Tibial nerve (tissue), 4 donors: ENCODE data around the gene TAF11L13. TPM values are rescaled to one million over a fixed set of nuclear protein-coding genes. Genes with fewer than 3 reads are reported as not detected.
"Not testable (repeated sequence)": the region's sequence is repeated elsewhere in the genome, so short reads cannot be mapped to it uniquely, and the experiment has no call there.

Experiments
- DNase-seq, 2 donors: peaks; one replicate each; pipeline ENCODE4 v3.0.0-alpha.2; 2019; ENCODE audit warnings: low spot score in 2 of 2
- H3K27ac ChIP-seq, 4 donors: fragments of 200-600 bp; sonication (generic) in 3 of 4; one replicate each; pipeline ENCODE4 v1.5.1; 2017 to 2019; ENCODE audit warnings: mild to moderate bottlenecking in 1 of 4
- H3K27me3 ChIP-seq, 2 donors: fragments of 200-600 bp; sonication (generic) in 1 of 2; one replicate each; pipeline versions ENCODE4 v1.5.1 to v1.6.0; 2017 to 2019
- H3K36me3 ChIP-seq, 3 donors: fragments of 200-600 bp; sonication (generic); one replicate each; pipeline ENCODE4 v1.5.1; 2018 to 2019
- H3K4me1 ChIP-seq, 4 donors: fragments of 200-600 bp; sonication (generic) in 3 of 4; one replicate each; pipeline ENCODE4 v1.5.1; 2017 to 2019
- H3K4me3 ChIP-seq, 4 donors: fragments of 200-600 bp; sonication (generic) in 3 of 4; one replicate each; pipeline ENCODE4 v1.5.1; 2017 to 2019; ENCODE audit warnings: mild to moderate bottlenecking in 1 of 4, moderate library complexity in 1 of 4
- H3K9me3 ChIP-seq, 4 donors: fragments of 200-600 bp; sonication (generic) in 3 of 4; one replicate each; pipeline ENCODE4 v1.5.1; 2017 to 2019
- CTCF ChIP-seq, 5 experiments: fragments of 200-600 bp in 3 of 5; fragments of 450-650 bp in 2 of 5; sonication (generic) in 3 of 5; IDR thresholded peaks; one replicate each; pipeline ENCODE4 v1.5.1; 2016 to 2019; ENCODE audit warnings: antibody characterized with exemption in 5 of 5, mild to moderate bottlenecking in 3 of 5, moderate library complexity in 2 of 5
- EP300 ChIP-seq, 2 donors: sonication (generic); formaldehyde crosslinking; IDR thresholded peaks; one replicate each; pipeline ENCODE4 v1.6.1; 2017; ENCODE audit warnings: antibody characterized with exemption in 2 of 2, mild to moderate bottlenecking in 1 of 2
- POLR2A ChIP-seq, 2 donors: fragments of 450-650 bp; IDR thresholded peaks; one replicate each; pipeline ENCODE4 v1.6.1; 2017; ENCODE audit warnings: antibody characterized with exemption in 2 of 2, mild to moderate bottlenecking in 2 of 2, moderate library complexity in 2 of 2
- WGBS, 2 donors: methylation state at CpG; one replicate each; pipeline ENCODE4 v1.1.5; 2018; 5-methylcytosine and 5-hydroxymethylcytosine counted together
- total RNA-seq, 4 donors: library from RNA; depleted of rRNA; stranded (reverse); fragments of >200 nt; gene quantifications; one replicate each; pipeline ENCODE4 v1.1.0, GENCODE V29; 2016

The TAF11L13 gene
- not detected for total RNA-seq

DNA sequence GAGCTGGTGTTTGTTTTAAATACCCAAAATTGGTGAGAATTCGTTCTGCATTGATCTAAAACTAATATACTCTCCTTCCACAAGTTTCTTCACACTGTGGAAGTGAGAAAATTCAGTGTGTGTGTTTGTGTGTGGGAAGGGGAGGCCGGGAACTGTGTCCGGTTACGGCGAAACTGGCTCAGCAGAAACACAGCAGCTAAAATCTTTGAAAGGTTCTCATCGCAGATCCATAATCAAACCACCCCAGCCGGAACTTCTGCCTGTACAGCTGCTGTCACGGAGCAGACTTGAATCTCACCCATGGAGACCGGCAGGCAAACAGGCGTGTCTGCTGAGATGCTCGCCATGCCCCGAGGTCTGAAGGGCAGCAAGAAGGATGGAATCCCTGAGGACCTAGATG, at the start of gene TAF11L13:
Gene TAF11L13 (plus strand): TSS at position 301 of the 400 bp plus-strand sequence.
- H3K9me3 ChIP-seq, H3K4me1 ChIP-seq, H3K27me3 ChIP-seq, H3K36me3 ChIP-seq, H3K4me3 ChIP-seq, DNase-seq, H3K27ac ChIP-seq: not testable (repeated sequence)
- WGBS, 2 donors = 88% methylated on average over 8 of the region's 12 CpGs

GRCh38 chr5:17585658-17586057, 46.2 kb upstream of the TAF11L13 start, which contains the start of gene TAF11L7:
TSS of gene TAF11L7 (minus strand) at chr5:17585758.
- not testable (repeated sequence) for H3K27me3 ChIP-seq, H3K27ac ChIP-seq, H3K36me3 ChIP-seq, DNase-seq, H3K4me1 ChIP-seq, H3K4me3 ChIP-seq, H3K9me3 ChIP-seq
- no CpG with 5 or more reads among the region's 16 CpGs for WGBS, 2 donors

DNA sequence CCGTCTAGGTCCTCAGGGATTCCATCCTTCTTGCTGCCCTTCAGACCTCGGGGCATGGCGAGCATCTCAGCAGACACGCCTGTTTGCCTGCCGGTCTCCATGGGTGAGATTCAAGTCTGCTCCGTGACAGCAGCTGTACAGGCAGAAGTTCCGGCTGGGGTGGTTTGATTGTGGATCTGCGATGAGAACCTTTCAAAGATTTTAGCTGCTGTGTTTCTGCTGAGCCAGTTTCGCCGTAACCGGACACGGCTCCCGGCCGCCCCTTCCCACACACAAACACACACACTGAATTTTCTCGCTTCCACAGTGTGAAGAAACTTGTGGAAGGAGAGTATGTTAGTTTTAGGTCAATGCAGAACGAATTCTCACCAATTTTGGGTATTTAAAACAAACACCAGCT, 41.0 kb upstream of the TAF11L13 start, which contains the start of gene TAF11L8:
Gene TAF11L8 (minus strand): TSS at position 101 of the 400 bp plus-strand sequence.
- not testable (repeated sequence) for H3K9me3 ChIP-seq, H3K27ac ChIP-seq, DNase-seq, H3K27me3 ChIP-seq, H3K4me3 ChIP-seq, H3K36me3 ChIP-seq, H3K4me1 ChIP-seq
- WGBS, 2 donors = no CpG with 5 or more reads among the region's 16 CpGs

DNA sequence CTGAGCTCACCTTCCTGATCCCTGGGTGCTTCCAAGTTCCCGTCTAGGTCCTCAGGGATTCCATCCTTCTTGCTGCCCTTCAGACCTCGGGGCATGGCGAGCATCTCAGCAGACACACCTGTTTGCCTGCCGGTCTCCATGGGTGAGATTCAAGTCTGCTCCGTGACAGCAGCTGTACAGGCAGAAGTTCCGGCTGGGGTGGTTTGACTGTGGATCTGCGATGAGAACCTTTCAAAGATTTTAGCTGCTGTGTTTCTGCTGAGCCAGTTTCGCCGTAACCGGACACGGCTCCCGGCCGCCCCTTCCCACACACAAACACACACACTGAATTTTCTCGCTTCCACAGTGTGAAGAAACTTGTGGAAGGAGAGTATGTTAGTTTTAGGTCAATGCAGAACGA, 37.6 kb upstream of the TAF11L13 start, which contains the start of gene TAF11L9:
Gene TAF11L9 (minus strand): TSS at position 140 of the 400 bp plus-strand sequence.
- not testable (repeated sequence) for H3K36me3 ChIP-seq, H3K27ac ChIP-seq, H3K9me3 ChIP-seq, H3K4me3 ChIP-seq, DNase-seq, H3K4me1 ChIP-seq, H3K27me3 ChIP-seq
- 91 to 96% methylated on average over 13 of the region's 15 CpGs for WGBS, 2 donors

DNA sequence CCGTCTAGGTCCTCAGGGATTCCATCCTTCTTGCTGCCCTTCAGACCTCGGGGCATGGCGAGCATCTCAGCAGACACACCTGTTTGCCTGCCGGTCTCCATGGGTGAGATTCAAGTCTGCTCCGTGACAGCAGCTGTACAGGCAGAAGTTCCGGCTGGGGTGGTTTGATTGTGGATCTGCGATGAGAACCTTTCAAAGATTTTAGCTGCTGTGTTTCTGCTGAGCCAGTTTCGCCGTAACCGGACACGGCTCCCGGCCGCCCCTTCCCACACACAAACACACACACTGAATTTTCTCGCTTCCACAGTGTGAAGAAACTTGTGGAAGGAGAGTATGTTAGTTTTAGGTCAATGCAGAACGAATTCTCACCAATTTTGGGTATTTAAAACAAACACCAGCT, 34.2 kb upstream of the TAF11L13 start, which contains the start of gene TAF11L10:
Gene TAF11L10 (minus strand): TSS at position 101 of the 400 bp plus-strand sequence.
- H3K4me1 ChIP-seq, H3K36me3 ChIP-seq, H3K9me3 ChIP-seq, H3K27me3 ChIP-seq, H3K4me3 ChIP-seq, H3K27ac ChIP-seq, DNase-seq: not testable (repeated sequence)
- WGBS, 2 donors = no CpG with 5 or more reads among the region's 15 CpGs

GRCh38 chr5:17603880-17604279, 28.0 kb upstream of the TAF11L13 start, which contains the start of gene TAF11L11:
TSS of gene TAF11L11 (plus strand) at chr5:17604183.
- not testable (repeated sequence) for H3K4me3 ChIP-seq, H3K4me1 ChIP-seq, H3K9me3 ChIP-seq, H3K27me3 ChIP-seq, DNase-seq, H3K27ac ChIP-seq, H3K36me3 ChIP-seq
- 57 to 60% methylated on average over 6 of the region's 6 CpGs for WGBS, 2 donors

DNA sequence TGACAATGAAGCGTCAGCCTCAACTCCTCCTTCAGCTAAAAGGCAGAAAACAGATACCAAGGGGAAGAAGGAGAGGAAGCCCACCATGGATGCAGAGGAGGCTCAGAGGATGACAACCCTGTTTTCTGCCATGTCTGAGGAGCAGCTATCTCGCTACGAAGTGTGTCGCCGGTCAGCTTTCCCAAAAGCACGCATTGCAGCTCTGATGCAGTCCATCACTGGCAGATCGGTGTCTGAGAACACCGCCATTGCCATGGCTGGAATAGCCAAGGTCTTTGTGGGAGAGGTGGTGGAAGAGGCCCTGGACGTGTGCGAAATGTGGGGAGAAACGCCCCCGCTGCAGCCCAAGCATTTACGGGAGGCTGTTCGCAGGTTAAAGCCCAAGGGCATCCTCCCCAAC, 26.9 kb upstream of the TAF11L13 start:
- H3K36me3 ChIP-seq = no peaks in the 10 kb centered on the region
- no peaks in the 10 kb centered on the region for H3K4me1 ChIP-seq
- H3K4me3 ChIP-seq = no peak overlapping the region

DNA sequence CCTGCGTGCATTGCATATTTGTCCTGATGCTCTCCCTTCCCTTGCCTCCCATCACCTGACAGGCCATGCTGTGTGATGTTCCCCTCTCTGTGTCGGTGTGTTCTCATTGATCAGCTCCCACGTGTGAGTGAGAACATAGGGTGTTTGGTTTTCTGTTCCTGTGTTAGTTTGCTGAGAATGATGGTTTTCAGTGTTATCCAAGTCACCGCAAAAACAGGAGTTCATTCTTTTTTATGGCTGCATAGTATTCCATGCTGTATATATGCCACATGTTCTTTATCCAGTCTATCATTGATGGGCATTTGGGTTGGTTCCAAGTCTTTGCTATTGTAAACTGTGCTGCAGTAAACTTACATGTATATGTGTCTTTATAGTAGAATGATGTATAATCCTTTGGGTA, 24.4 kb upstream of the TAF11L13 start:
- not testable (repeated sequence) for DNase-seq
- WGBS, 2 donors = 85 to 97% methylated on average over 4 of the region's 4 CpGs

More for the DNA sequence above, 26.9 kb upstream of the TAF11L13 start:
- WGBS, 2 donors = 92 to 93% methylated on average over 14 of the region's 14 CpGs
- H3K27me3 ChIP-seq = no peaks in the 10 kb centered on the region
- no peak overlapping the region for H3K27ac ChIP-seq
- peaks cover 0 to 3% (median 0%) of the 10 kb centered on the region in 4 donors for H3K9me3 ChIP-seq
- TF ChIP-seq POLR2A (IDR thresholded peaks at IDR 0.05) = no peak
- TF ChIP-seq CTCF (IDR thresholded peaks at IDR 0.05) = no peak
- no peak for TF ChIP-seq EP300 (IDR thresholded peaks at IDR 0.05)
- no peak for DNase-seq

GRCh38 chr5:17610092-17610491, 21.8 kb upstream of the TAF11L13 start, which contains the start of gene TAF11L12:
TSS of gene TAF11L12 (plus strand) at chr5:17610392.
- not testable (repeated sequence) for H3K9me3 ChIP-seq, H3K4me1 ChIP-seq, H3K27me3 ChIP-seq, H3K36me3 ChIP-seq, H3K27ac ChIP-seq, DNase-seq, H3K4me3 ChIP-seq
- 47 to 77% methylated on average over 2 of the region's 2 CpGs for WGBS, 2 donors

More for the DNA sequence above, 24.4 kb upstream of the TAF11L13 start:
- not testable (repeated sequence) for H3K27me3 ChIP-seq, H3K4me1 ChIP-seq, H3K27ac ChIP-seq, H3K9me3 ChIP-seq, H3K4me3 ChIP-seq, H3K36me3 ChIP-seq
